Inflammatory macrophage treated with lipopolysaccharide for 4 hours (primary cell): Measurements from ENCODE around the gene FKBP7.
"Not testable (repeated sequence)": the region's sequence is repeated elsewhere in the genome, so short reads cannot be mapped to it uniquely, and the experiment has no call there.

Experiments used
- DNase-seq: peaks from one replicate; pipeline ENCODE4 v3.0.0-alpha.2; 2020

The FKBP7 gene

GRCh38 chr2:178478439-178479274, at the start of gene FKBP7:
Gene FKBP7 (minus strand): TSS chr2:178478600. CDS start chr2:178478499, 101 bp downstream.
- DNase-seq = peak; percentile 82

- no peak for DNase-seq
These were observed 49.2 kb upstream of the FKBP7 start for GRCh38 chr2:178527592-178527991.

- DNase-seq = no peak
These were observed 47.9 kb upstream of the FKBP7 start for GRCh38 chr2:178526256-178526655.

- not testable (repeated sequence) for DNase-seq
These were observed 47.1 kb upstream of the FKBP7 start for GRCh38 chr2:178525460-178525859.

GRCh38 chr2:178525010-178525409, 46.6 kb upstream of the FKBP7 start:
- DNase-seq = not testable (repeated sequence)

- no peak for DNase-seq
These were observed 45.3 kb upstream of the FKBP7 start for GRCh38 chr2:178523596-178524134.

- DNase-seq = peak; percentile 74
These were observed 44.7 kb upstream of the FKBP7 start for GRCh38 chr2:178522950-178523595.

- no peak for DNase-seq
These were observed 43.1 kb upstream of the FKBP7 start for GRCh38 chr2:178521304-178522150.

GRCh38 chr2:178517496-178517895, 39.1 kb upstream of the FKBP7 start:
- no peak for DNase-seq

- DNase-seq = no peak
These were observed 36.3 kb upstream of the FKBP7 start for GRCh38 chr2:178514664-178515063.

- DNase-seq = no peak
These were observed 35.5 kb upstream of the FKBP7 start for GRCh38 chr2:178513876-178514275.

GRCh38 chr2:178512484-178512883, 34.1 kb upstream of the FKBP7 start:
- DNase-seq = no peak

GRCh38 chr2:178510384-178510783, 32.0 kb upstream of the FKBP7 start:
- no peak for DNase-seq

- DNase-seq = no peak
These were observed 30.2 kb upstream of the FKBP7 start for GRCh38 chr2:178508646-178509045.

GRCh38 chr2:178506949-178507348, 28.5 kb upstream of the FKBP7 start:
- DNase-seq = no peak

GRCh38 chr2:178506524-178506923, 28.1 kb upstream of the FKBP7 start:
- DNase-seq = no peak

GRCh38 chr2:178506101-178506500, 27.7 kb upstream of the FKBP7 start:
- peak; percentile 13 for DNase-seq

GRCh38 chr2:178502751-178503150, 24.4 kb upstream of the FKBP7 start:
- DNase-seq = no peak

- no peak for DNase-seq
These were observed 21.2 kb upstream of the FKBP7 start for GRCh38 chr2:178499640-178500039.

GRCh38 chr2:178498137-178498536, 19.7 kb upstream of the FKBP7 start:
- DNase-seq = no peak

GRCh38 chr2:178496049-178496448, 17.6 kb upstream of the FKBP7 start:
- no peak for DNase-seq

- no peak for DNase-seq
These were observed 13.2 kb upstream of the FKBP7 start for GRCh38 chr2:178491612-178492011.

- no peak for DNase-seq
These were observed 7.0 kb upstream of the FKBP7 start for GRCh38 chr2:178485356-178485755.
